GM23338 (cell line): ENCODE measurements around the gene ITPR2.

Source experiments
- EZH2phosphoT487 ChIP-seq: fragments of 200-600 bp; sonication (generic); IDR thresholded peaks from one replicate; pipeline ENCODE4 v1.8.1; 2018; ENCODE audit warnings: antibody characterized with exemption; ENCODE audit not compliant: unreplicated experiment
- TF ChIP-seq, protein P1 (sequence below), 2 experiments: fragments of 200-600 bp in 1 of 2; sonication (generic) in 1 of 2; conservative IDR thresholded peaks; 2 replicates each; pipeline versions ENCODE4 v1.5.1 to v1.6.1; 2016 to 2017; ENCODE audit warnings: antibody characterized with exemption in 2 of 2, low read depth in 2 of 2, mild to moderate bottlenecking in 2 of 2, moderate library complexity in 1 of 2

DNA sequence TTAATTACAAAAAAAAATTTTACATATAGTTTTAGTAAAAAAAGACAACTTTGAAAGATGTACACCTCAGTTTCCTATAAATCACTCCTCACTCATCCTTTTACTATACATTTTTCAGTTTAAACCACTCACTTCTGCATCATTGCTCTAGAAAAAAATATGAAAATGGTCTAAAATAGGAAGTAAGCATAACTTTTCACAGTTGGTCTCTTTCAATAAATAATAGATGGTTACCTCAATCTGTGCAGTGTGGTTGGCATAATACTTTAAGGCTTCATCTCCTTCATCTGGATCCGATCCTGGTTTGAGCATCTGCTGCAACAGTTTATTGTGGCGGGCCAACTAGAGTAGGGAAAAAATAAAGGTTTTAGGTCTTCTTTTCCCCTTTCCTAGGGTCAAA is 389.7 kb downstream of the ITPR2 start:
- no peak for TF ChIP-seq EZH2phosphoT487
- TF ChIP-seq, protein P1, sequence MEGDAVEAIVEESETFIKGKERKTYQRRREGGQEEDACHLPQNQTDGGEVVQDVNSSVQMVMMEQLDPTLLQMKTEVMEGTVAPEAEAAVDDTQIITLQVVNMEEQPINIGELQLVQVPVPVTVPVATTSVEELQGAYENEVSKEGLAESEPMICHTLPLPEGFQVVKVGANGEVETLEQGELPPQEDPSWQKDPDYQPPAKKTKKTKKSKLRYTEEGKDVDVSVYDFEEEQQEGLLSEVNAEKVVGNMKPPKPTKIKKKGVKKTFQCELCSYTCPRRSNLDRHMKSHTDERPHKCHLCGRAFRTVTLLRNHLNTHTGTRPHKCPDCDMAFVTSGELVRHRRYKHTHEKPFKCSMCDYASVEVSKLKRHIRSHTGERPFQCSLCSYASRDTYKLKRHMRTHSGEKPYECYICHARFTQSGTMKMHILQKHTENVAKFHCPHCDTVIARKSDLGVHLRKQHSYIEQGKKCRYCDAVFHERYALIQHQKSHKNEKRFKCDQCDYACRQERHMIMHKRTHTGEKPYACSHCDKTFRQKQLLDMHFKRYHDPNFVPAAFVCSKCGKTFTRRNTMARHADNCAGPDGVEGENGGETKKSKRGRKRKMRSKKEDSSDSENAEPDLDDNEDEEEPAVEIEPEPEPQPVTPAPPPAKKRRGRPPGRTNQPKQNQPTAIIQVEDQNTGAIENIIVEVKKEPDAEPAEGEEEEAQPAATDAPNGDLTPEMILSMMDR (conservative IDR thresholded peaks at IDR 0.05; ENCODE audit: low read depth in 2 of 2) = no peak
